Neural progenitor cell (in vitro differentiated cells): ENCODE measurements around the gene PCDH9. TPM values are rescaled to one million over a fixed set of nuclear protein-coding genes. Genes with fewer than 3 reads are reported as not detected.
A peak's percentile ranks its signal among the peaks of the same experiment; 100 is the strongest.

Experiments
- DNase-seq: peaks from one replicate; pipeline ENCODE4 v3.0.0-alpha.2; 2016; ENCODE audit warnings: low spot score
- H2AFZ ChIP-seq: fragments of 200-600 bp; sonication (generic); replicated peaks from 2 replicates; pipeline ENCODE4 v1.6.1; 2016; ENCODE audit warnings: antibody characterized with exemption
- H3F3A ChIP-seq: fragments of 200-600 bp; sonication (generic); 2 replicates; pipeline ENCODE4 v1.6.1; 2016; ENCODE audit warnings: antibody characterized with exemption, low read depth
- H3K27ac ChIP-seq: fragments of 200-600 bp; sonication (generic); 2 replicates; pipeline ENCODE4 v1.5.1; 2016; ENCODE audit warnings: mild to moderate bottlenecking
- H3K27me3 ChIP-seq: fragments of 200-600 bp; sonication (generic); 2 replicates; pipeline ENCODE4 v1.6.1; 2016; ENCODE audit warnings: mild to moderate bottlenecking, moderate library complexity
- H3K36me3 ChIP-seq: fragments of 200-600 bp; sonication (generic); 2 replicates; pipeline ENCODE4 v1.5.1; 2016
- H3K4me1 ChIP-seq: fragments of 200-600 bp; sonication (generic); 2 replicates; pipeline ENCODE4 v1.6.1; 2016; ENCODE audit warnings: mixed run types
- H3K4me2 ChIP-seq: fragments of 200-600 bp; sonication (generic); 2 replicates; pipeline ENCODE4 v1.6.1; 2016
- H3K4me3 ChIP-seq: fragments of 200-600 bp; sonication (generic); 2 replicates; pipeline ENCODE4 v1.5.1; 2016
- H3K79me2 ChIP-seq: fragments of 200-600 bp; sonication (generic); 2 replicates; pipeline ENCODE4 v1.6.1; 2016; ENCODE audit warnings: low read depth
- H3K9ac ChIP-seq: fragments of 200-600 bp; sonication (generic); 2 replicates; pipeline ENCODE4 v1.6.1; 2016
- H3K9me3 ChIP-seq: fragments of 200-600 bp; sonication (generic); 2 replicates; pipeline ENCODE4 v1.5.1; 2016; ENCODE audit warnings: low read depth
- H4K20me1 ChIP-seq: fragments of 200-600 bp; sonication (generic); 2 replicates; pipeline ENCODE4 v1.6.1; 2016; ENCODE audit warnings: low read depth
- H3K27ac Mint-ChIP-seq: 3 replicates; pipeline ENCODE4 v1.8.0; 2021; ENCODE audit warnings: mixed read lengths
- H3K27me3 Mint-ChIP-seq: 2 replicates; pipeline ENCODE4 v1.8.0; 2022; ENCODE audit warnings: low read depth, mild to moderate bottlenecking, inconsistent platforms, moderate library complexity, mixed read lengths; ENCODE audit not compliant: insufficient read depth
- H3K36me3 Mint-ChIP-seq: 3 replicates; pipeline ENCODE4 v1.8.0; 2021; ENCODE audit warnings: mixed read lengths
- H3K4me1 Mint-ChIP-seq: 3 replicates; pipeline ENCODE4 v1.8.0; 2021; ENCODE audit warnings: mixed read lengths
- H3K4me3 Mint-ChIP-seq: 3 replicates; pipeline ENCODE4 v1.8.0; 2021; ENCODE audit warnings: mild to moderate bottlenecking, moderate library complexity, mixed read lengths
- H3K9me3 Mint-ChIP-seq: 3 replicates; pipeline ENCODE4 v1.8.0; 2020; ENCODE audit warnings: mixed read lengths
- CTCF ChIP-seq: fragments of 200-600 bp; sonication (generic); IDR thresholded peaks from 2 replicates; pipeline ENCODE4 v1.5.1; 2017; ENCODE audit warnings: antibody characterized with exemption, mild to moderate bottlenecking
- EZH2 ChIP-seq: fragments of 200-600 bp; sonication (generic); IDR thresholded peaks from 2 replicates; pipeline ENCODE4 v1.6.1; 2017; ENCODE audit warnings: antibody characterized with exemption, mild to moderate bottlenecking, moderate library complexity
- EZH2phosphoT487 ChIP-seq: fragments of 200-600 bp; sonication (generic); IDR thresholded peaks from 2 replicates; pipeline ENCODE4 v1.6.1; 2017; ENCODE audit warnings: antibody characterized with exemption
- total RNA-seq: library from RNA; depleted of rRNA; stranded (reverse); fragments of >200 nt; gene quantifications from 2 replicates; pipeline ENCODE4 v1.2.3, GENCODE V29; 2015; ENCODE audit warnings: low replicate concordance

Gene PCDH9
- total RNA-seq, 1 donor from 2014 or later, result 0.24 TPM

- H3K9me3 Mint-ChIP-seq, result peaks cover 10% of the 10 kb centered on the region
- H2AFZ ChIP-seq, result no peak overlapping the region
- H3K4me1 ChIP-seq, result no peaks in the 10 kb centered on the region
- H3K4me3 Mint-ChIP-seq, result no peak overlapping the region
- peaks cover 14% of the 10 kb centered on the region for H3K4me1 Mint-ChIP-seq
- no peak overlapping the region for H3K4me3 ChIP-seq
- no peaks in the 10 kb centered on the region for H3F3A ChIP-seq
- no peaks in the 10 kb centered on the region for H4K20me1 ChIP-seq
- H3K9me3 ChIP-seq, result no peaks in the 10 kb centered on the region
- no peaks in the 10 kb centered on the region for H3K36me3 ChIP-seq
- H3K27ac Mint-ChIP-seq, result no peak overlapping the region
- no peak overlapping the region for H3K4me2 ChIP-seq
- H3K27me3 ChIP-seq, result no peaks in the 10 kb centered on the region
- TF ChIP-seq EZH2, result no peak
- no peak for TF ChIP-seq EZH2phosphoT487
- no peak for TF ChIP-seq CTCF
- no peaks in the 10 kb centered on the region for H3K79me2 ChIP-seq
- no peak overlapping the region for H3K9ac ChIP-seq
- peaks cover 4% of the 10 kb centered on the region for H3K36me3 Mint-ChIP-seq
- no peak for DNase-seq
- peaks cover 3% of the 10 kb centered on the region for H3K27me3 Mint-ChIP-seq
- no peak overlapping the region for H3K27ac ChIP-seq
Measured at GRCh38 chr13:66680031-66680430, 550.1 kb downstream of the PCDH9 start.

DNA sequence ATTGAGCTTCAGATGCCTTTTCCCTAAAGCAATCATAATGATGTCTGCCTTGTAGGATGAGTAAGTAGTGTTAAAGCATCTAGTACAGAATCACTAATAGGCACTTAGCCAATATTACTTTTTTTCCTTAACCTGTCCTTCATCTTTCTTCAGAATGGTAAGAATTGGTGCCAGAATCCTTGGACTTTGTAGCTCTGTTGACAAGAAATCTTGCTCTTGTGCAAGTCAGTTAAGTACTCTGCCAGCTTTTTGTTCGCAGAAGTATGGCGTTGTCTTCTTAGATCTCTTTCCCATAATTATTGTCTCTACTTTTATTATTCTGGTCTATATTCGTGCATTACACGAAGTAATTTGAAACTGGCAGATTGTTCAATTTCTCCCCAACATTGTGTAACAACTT is 554.5 kb downstream of the PCDH9 start:
- TF ChIP-seq EZH2phosphoT487 (no peak), CTCF (no peak), EZH2 (no peak)
- H3K27me3 ChIP-seq, result no peaks in the 10 kb centered on the region
- H3K9me3 ChIP-seq, result no peaks in the 10 kb centered on the region
- Mint-ChIP-seq H3K4me3 (no peak overlapping the region), H3K4me1 (no peaks in the 10 kb centered on the region), H3K36me3 (no peaks in the 10 kb centered on the region), H3K9me3 (peaks cover 6% of the 10 kb centered on the region), H3K27me3 (no peaks in the 10 kb centered on the region), H3K27ac (no peak overlapping the region)
- H3K27ac ChIP-seq, result no peak overlapping the region
- H2AFZ ChIP-seq, result no peak overlapping the region
- H3K9ac ChIP-seq, result no peak overlapping the region
- no peak overlapping the region for H3K4me3 ChIP-seq
- no peak for DNase-seq
- no peaks in the 10 kb centered on the region for H3F3A ChIP-seq
- H3K79me2 ChIP-seq, result no peaks in the 10 kb centered on the region
- no peaks in the 10 kb centered on the region for H3K36me3 ChIP-seq
- H3K4me2 ChIP-seq, result no peak overlapping the region
- no peaks in the 10 kb centered on the region for H4K20me1 ChIP-seq
- H3K4me1 ChIP-seq, result no peaks in the 10 kb centered on the region

DNA sequence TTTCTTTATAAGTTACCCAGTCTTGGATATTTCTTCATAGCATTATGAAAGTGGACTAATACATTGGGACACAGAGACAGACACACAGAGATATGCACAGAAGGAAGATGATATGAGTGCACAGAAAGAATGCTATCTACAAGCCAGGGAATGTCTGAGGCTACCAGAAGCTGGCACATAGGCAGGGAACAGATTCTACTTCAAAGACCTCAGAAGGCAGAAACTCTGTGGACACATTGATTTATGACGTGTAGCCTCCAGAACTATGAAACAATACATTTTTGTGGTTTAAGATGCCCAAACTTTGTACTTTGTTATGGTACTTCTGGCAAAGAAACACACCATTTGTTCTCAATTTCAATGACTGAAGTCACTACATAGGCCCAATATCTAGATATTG is 556.7 kb downstream of the PCDH9 start:
- H3K4me3 ChIP-seq, result no peak overlapping the region
- Mint-ChIP-seq H3K4me1 (no peaks in the 10 kb centered on the region), H3K4me3 (no peak overlapping the region), H3K27ac (no peak overlapping the region), H3K9me3 (peaks cover 6% of the 10 kb centered on the region), H3K27me3 (no peaks in the 10 kb centered on the region), H3K36me3 (no peaks in the 10 kb centered on the region)
- no peaks in the 10 kb centered on the region for H3F3A ChIP-seq
- no peaks in the 10 kb centered on the region for H4K20me1 ChIP-seq
- H3K27me3 ChIP-seq, result no peaks in the 10 kb centered on the region
- H3K4me1 ChIP-seq, result no peaks in the 10 kb centered on the region
- no peak overlapping the region for H2AFZ ChIP-seq
- TF ChIP-seq EZH2 (no peak), CTCF (no peak), EZH2phosphoT487 (no peak)
- H3K27ac ChIP-seq, result no peak overlapping the region
- no peaks in the 10 kb centered on the region for H3K9me3 ChIP-seq
- H3K9ac ChIP-seq, result no peak overlapping the region
- DNase-seq, result no peak
- no peak overlapping the region for H3K4me2 ChIP-seq
- no peaks in the 10 kb centered on the region for H3K79me2 ChIP-seq
- no peaks in the 10 kb centered on the region for H3K36me3 ChIP-seq

- H3K27ac Mint-ChIP-seq, result peak overlapping the region; percentile 90
Measured at GRCh38 chr13:66665991-66666390, 564.1 kb downstream of the PCDH9 start.

More at GRCh38 chr13:66665991-66666390, 564.1 kb downstream of the PCDH9 start:
- Histone ChIP-seq H3K9me3 (no peaks in the 10 kb centered on the region), H3K36me3 (no peaks in the 10 kb centered on the region), H3F3A (no peaks in the 10 kb centered on the region), H2AFZ (peak overlapping the region; percentile 2), H3K79me2 (no peaks in the 10 kb centered on the region), H3K4me1 (peaks cover 23% of the 10 kb centered on the region), H3K27ac (no peak overlapping the region), H4K20me1 (no peaks in the 10 kb centered on the region), H3K4me2 (no peak overlapping the region), H3K27me3 (no peaks in the 10 kb centered on the region), H3K9ac (no peak overlapping the region), H3K4me3 (no peak overlapping the region)
- H3K9me3 Mint-ChIP-seq, result peaks cover under 1% of the 10 kb centered on the region
- H3K4me3 Mint-ChIP-seq, result no peak overlapping the region
- no peaks in the 10 kb centered on the region for H3K27me3 Mint-ChIP-seq
- no peaks in the 10 kb centered on the region for H3K36me3 Mint-ChIP-seq
- H3K4me1 Mint-ChIP-seq, result peaks cover 44% of the 10 kb centered on the region
- peak; percentile 85 for DNase-seq
- TF ChIP-seq CTCF, result no peak
